Memory B cell (primary cell): ENCODE measurements around the gene JMJD6.
A peak's percentile ranks its signal among the peaks of the same experiment; 100 is the strongest.
"Not testable (repeated sequence)": the region's sequence is repeated elsewhere in the genome, so short reads cannot be mapped to it uniquely, and the experiment has no call there.

Source experiments
- ATAC-seq: fragments of 150-1000 bp; cut with Tn5 transposase; 2 replicates; pipeline ENCODE4 v1.10.0; 2021; ENCODE audit warnings: low read depth, mild to moderate bottlenecking, moderate library complexity
- DNase-seq, 2 donors: peaks; one replicate each; pipeline ENCODE4 v3.0.0; 2022; ENCODE audit warnings: low spot score in 2 of 2
- H3K27ac Mint-ChIP-seq: one replicate; pipeline ENCODE4 v1.8.0; 2022; ENCODE audit warnings: mild to moderate bottlenecking, moderate library complexity, mixed read lengths
- H3K27me3 Mint-ChIP-seq: one replicate; pipeline ENCODE4 v1.8.0; 2022; ENCODE audit warnings: mixed read lengths
- H3K36me3 Mint-ChIP-seq: one replicate; pipeline ENCODE4 v1.8.0; 2022; ENCODE audit warnings: mild to moderate bottlenecking, mixed read lengths
- H3K4me1 Mint-ChIP-seq: one replicate; pipeline ENCODE4 v1.8.0; 2022; ENCODE audit warnings: mixed read lengths
- H3K4me3 Mint-ChIP-seq: one replicate; pipeline ENCODE4 v1.8.0; 2022; ENCODE audit warnings: mild to moderate bottlenecking, moderate library complexity, mixed read lengths
- H3K9me3 Mint-ChIP-seq: one replicate; pipeline ENCODE4 v1.8.0; 2022; ENCODE audit warnings: mixed read lengths

Gene JMJD6

GRCh38 chr17:76716839-76717215, 9.6 kb downstream of the JMJD6 start:
- no peak for DNase-seq
- H3K27ac Mint-ChIP-seq: no peak overlapping the region
- no peak overlapping the region for H3K4me3 Mint-ChIP-seq

DNA sequence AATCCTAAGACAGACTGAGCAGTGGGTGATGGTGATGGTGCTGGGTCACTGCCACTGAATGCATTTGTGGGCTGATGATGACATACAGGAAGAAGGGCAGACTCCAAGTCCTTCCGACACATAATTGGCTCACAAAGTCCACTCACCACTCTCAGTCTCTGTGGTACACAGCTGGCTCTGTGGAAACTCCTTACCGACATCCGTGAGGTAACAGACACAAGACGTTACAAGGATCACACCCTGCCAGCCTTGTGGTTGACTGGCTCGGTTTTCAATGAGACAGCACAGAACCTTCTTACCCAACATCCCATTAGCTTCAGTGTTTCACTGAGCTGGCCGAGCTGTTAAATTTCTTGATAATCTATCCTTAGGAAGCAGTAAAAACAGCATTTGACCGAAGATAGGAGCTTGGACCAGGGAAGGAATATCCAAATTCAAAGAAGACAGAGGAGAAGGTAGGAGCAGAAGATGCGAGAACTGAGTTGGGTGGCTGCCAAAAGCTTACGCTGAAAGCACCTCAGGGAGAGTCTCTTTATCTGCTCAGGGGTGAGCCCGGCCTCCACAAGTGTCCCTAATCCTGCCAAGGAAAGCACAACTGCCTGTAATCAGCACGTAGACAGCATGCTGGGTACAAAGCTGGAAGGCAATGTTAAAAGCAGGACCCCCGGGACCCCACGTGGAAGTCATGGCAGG, 10.1 kb downstream of the JMJD6 start:
- Mint-ChIP-seq H3K4me1 (peaks cover 16% of the 10 kb centered on the region), H3K36me3 (peaks cover 17% of the 10 kb centered on the region), H3K4me3 (no peak overlapping the region), H3K27ac (peak overlapping the region; percentile 81), H3K27me3 (no peaks in the 10 kb centered on the region), H3K9me3 (no peaks in the 10 kb centered on the region)
- DNase-seq (no peak), ATAC-seq (peak; percentile 41)

More at GRCh38 chr17:76716839-76717215, 9.6 kb downstream of the JMJD6 start:
- no peaks in the 10 kb centered on the region for H3K27me3 Mint-ChIP-seq
- H3K9me3 Mint-ChIP-seq: no peaks in the 10 kb centered on the region
- peaks cover 21% of the 10 kb centered on the region for H3K36me3 Mint-ChIP-seq
- peaks cover 19% of the 10 kb centered on the region for H3K4me1 Mint-ChIP-seq
- ATAC-seq: no peak

GRCh38 chr17:76715496-76715830, 10.9 kb downstream of the JMJD6 start:
- Mint-ChIP-seq H3K9me3 (no peaks in the 10 kb centered on the region), H3K4me3 (peak overlapping the region; percentile 27), H3K27me3 (no peaks in the 10 kb centered on the region), H3K27ac (peak overlapping the region; percentile 81), H3K4me1 (peaks cover 19% of the 10 kb centered on the region), H3K36me3 (peaks cover 17% of the 10 kb centered on the region)
- no peak for ATAC-seq
- no peak for DNase-seq

- Mint-ChIP-seq H3K9me3 (no peaks in the 10 kb centered on the region), H3K4me1 (peaks cover 19% of the 10 kb centered on the region), H3K27me3 (no peaks in the 10 kb centered on the region), H3K27ac (peak overlapping the region; percentile 81), H3K36me3 (peaks cover 16% of the 10 kb centered on the region), H3K4me3 (peak overlapping the region; percentile 27)
- ATAC-seq: peak; percentile 72
- peak; percentile 75 to 81 for DNase-seq
These were observed 11.4 kb downstream of the JMJD6 start for GRCh38 chr17:76714822-76715495.

DNA sequence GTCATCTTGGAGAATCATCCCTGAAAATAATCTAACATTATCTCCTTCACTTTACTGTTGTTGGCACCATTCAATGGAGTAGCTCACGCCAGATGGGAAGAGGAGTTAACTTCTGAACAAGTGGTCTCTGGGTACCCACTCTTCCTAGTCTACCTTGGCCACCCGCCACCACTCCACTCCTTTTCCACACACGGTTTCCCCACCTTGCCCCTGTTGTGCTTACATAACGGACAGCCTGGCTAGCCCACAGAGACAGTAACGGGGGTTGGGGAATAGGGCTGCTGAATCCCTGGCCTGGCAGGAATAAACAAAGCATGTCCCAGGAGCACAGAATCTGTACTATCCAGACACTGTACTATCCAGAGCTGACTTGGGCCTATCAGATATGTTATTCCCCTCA, 12.1 kb downstream of the JMJD6 start:
- no peak overlapping the region for H3K27ac Mint-ChIP-seq
- DNase-seq (no peak), ATAC-seq (no peak)
- no peaks in the 10 kb centered on the region for H3K9me3 Mint-ChIP-seq
- no peak overlapping the region for H3K4me3 Mint-ChIP-seq
- peaks cover 19% of the 10 kb centered on the region for H3K4me1 Mint-ChIP-seq
- H3K27me3 Mint-ChIP-seq: no peaks in the 10 kb centered on the region
- peaks cover 16% of the 10 kb centered on the region for H3K36me3 Mint-ChIP-seq

GRCh38 chr17:76713765-76714164, 12.6 kb downstream of the JMJD6 start:
- H3K4me3 Mint-ChIP-seq: no peak overlapping the region
- H3K4me1 Mint-ChIP-seq: peaks cover 19% of the 10 kb centered on the region
- no peaks in the 10 kb centered on the region for H3K9me3 Mint-ChIP-seq
- H3K27ac Mint-ChIP-seq: no peak overlapping the region
- no peak for ATAC-seq
- H3K36me3 Mint-ChIP-seq: peaks cover 13% of the 10 kb centered on the region
- no peaks in the 10 kb centered on the region for H3K27me3 Mint-ChIP-seq
- DNase-seq: no peak

DNA sequence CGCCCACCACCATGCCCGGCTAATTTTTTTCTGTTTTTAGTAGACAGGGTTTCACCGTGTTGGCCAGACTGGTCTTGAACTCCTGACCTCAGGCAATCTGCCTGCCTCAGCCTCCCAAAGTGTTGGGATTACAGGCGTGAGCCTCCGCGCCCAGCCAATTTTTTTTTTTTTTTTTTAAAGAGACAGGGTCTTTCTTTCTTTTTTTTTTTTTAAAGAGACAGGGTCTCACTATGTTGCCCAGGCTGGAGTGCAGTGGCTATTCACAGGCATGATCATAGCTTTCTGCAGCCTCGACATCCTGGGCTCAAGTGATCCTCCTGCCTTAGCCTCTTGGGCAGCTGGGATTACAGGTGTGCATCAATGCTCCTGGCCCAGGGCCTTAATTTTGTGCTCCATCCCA, 14.1 kb downstream of the JMJD6 start:
- not testable (repeated sequence) for H3K4me3 Mint-ChIP-seq, DNase-seq, H3K27me3 Mint-ChIP-seq, H3K27ac Mint-ChIP-seq, ATAC-seq, H3K9me3 Mint-ChIP-seq
- Mint-ChIP-seq H3K36me3 (peaks cover 11% of the 10 kb centered on the region), H3K4me1 (peaks cover 19% of the 10 kb centered on the region)

- no peaks in the 10 kb centered on the region for H3K9me3 Mint-ChIP-seq
- ATAC-seq (peak; percentile 72), DNase-seq (peak; percentile 41 to 62)
- H3K4me3 Mint-ChIP-seq: peak within 1 kb of the TSS; percentile 68
- peaks cover 16% of the 10 kb centered on the region for H3K4me1 Mint-ChIP-seq
- H3K27me3 Mint-ChIP-seq: no peaks in the 10 kb centered on the region
- no peak within 1 kb of the TSS for H3K27ac Mint-ChIP-seq
- peaks cover 7% of the 10 kb centered on the region for H3K36me3 Mint-ChIP-seq
These were observed 15.4 kb downstream of the JMJD6 start, which contains the start of gene MXRA7 for GRCh38 chr17:76710863-76711611. Gene MXRA7, minus strand, starts transcription at chr17:76710965. Its CDS starts 19 bp downstream, at chr17:76710946.

- not testable (repeated sequence) for H3K27me3 Mint-ChIP-seq, H3K36me3 Mint-ChIP-seq, H3K27ac Mint-ChIP-seq, H3K9me3 Mint-ChIP-seq, DNase-seq, H3K4me1 Mint-ChIP-seq
- H3K4me3 Mint-ChIP-seq: peak overlapping the region; percentile 67
- peak; percentile 10 for ATAC-seq
These were observed 16.2 kb downstream of the JMJD6 start for GRCh38 chr17:76709951-76710862.

DNA sequence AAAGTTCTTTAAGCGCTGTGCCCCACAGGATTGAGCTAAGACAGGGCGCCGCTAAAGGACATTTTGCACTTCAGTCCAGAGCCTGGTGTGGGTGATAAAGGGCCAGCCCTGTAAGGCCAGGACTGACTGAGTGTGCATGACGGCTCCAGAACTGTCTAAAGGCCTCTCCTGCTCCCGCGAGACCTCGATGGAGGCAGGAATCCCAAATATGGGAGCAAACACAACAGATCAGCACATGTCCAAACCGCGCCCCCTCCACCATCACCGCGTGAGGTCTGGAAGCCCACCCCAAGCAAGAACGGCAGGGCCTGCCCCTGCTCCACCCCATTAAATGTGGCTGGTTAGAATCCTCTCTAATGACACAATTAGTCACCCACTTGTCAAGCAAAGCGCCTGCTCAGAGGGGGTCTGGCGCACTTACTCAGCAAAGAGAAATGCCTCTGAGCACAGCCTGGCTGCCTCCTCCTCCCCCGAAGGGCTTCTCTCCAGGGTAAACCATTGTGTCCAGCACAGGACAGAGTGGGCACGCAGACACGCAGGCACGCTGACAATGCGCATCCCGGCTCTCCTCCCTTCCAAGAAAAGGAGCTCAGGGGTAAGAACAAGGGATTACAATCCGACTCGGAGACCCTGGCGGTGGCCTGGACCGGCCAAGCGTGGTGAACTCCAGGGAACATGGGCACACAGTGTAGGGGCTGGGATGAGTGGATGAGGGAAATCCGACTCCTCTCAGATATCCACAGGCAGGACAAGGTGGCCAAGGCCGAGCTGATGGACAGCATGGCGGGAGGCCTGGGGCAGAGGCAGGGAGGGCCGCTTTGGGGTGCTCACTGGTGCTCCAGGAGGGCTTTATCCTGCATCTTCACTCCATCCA, 17.1 kb downstream of the JMJD6 start:
- no peak for DNase-seq
- Mint-ChIP-seq H3K4me3 (peak overlapping the region; percentile 67), H3K27me3 (no peaks in the 10 kb centered on the region), H3K9me3 (no peaks in the 10 kb centered on the region), H3K27ac (no peak overlapping the region), H3K36me3 (peaks cover 6% of the 10 kb centered on the region), H3K4me1 (peaks cover 3% of the 10 kb centered on the region)
- no peak for ATAC-seq

DNA sequence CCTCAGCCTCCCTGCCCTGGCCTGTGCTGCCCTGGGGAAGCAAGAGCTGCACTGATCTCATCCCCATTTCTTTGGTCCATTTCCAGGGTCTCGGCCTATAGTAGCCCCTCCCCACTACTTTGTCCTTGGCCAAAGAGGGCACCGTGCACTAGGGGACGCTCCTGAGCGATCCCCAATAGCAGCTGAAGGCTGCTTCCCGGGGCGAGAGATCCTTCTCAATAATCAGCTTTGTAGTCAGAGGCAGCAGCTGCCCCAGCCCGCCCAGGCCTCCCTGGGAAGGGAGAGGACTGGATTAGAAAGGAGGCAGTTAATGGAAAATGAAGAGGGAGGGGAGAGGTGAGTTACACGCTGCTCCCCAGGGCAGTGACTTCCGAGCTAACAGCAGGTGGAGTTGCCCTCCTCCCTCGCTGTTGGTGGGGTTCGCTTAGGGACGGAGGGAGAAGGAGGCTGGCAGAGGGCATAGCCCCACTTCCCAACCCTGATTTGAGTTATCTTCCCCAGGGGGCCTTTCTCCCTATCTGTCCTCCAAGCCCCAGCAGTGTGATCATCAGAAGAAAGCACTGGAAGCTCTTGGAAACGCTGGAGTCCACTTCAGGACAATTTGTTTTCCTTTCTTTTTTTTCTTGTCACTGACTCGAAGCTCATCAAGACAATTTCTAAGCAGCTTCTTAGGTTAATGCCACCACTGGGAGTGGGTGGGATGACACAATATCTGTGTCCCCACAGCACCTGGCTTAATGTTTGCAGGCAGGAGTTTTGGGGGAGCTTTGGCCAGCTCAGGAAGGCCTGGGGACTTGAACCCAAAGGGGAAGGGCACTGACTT, 18.2 kb downstream of the JMJD6 start:
- DNase-seq (no peak), ATAC-seq (no peak)
- H3K27ac Mint-ChIP-seq: no peak overlapping the region
- H3K4me3 Mint-ChIP-seq: no peak overlapping the region
- no peaks in the 10 kb centered on the region for H3K9me3 Mint-ChIP-seq
- H3K4me1 Mint-ChIP-seq: peaks cover 3% of the 10 kb centered on the region
- no peaks in the 10 kb centered on the region for H3K27me3 Mint-ChIP-seq
- no peaks in the 10 kb centered on the region for H3K36me3 Mint-ChIP-seq

GRCh38 chr17:76706817-76707216, 19.6 kb downstream of the JMJD6 start:
- DNase-seq: no peak
- no peaks in the 10 kb centered on the region for H3K9me3 Mint-ChIP-seq
- H3K36me3 Mint-ChIP-seq: no peaks in the 10 kb centered on the region
- H3K27me3 Mint-ChIP-seq: no peaks in the 10 kb centered on the region
- no peak overlapping the region for H3K4me3 Mint-ChIP-seq
- no peak for ATAC-seq
- H3K27ac Mint-ChIP-seq: no peak overlapping the region
- H3K4me1 Mint-ChIP-seq: peaks cover 3% of the 10 kb centered on the region
